ENCODE measurements around the gene GGCT.

GGCT gene

DNA sequence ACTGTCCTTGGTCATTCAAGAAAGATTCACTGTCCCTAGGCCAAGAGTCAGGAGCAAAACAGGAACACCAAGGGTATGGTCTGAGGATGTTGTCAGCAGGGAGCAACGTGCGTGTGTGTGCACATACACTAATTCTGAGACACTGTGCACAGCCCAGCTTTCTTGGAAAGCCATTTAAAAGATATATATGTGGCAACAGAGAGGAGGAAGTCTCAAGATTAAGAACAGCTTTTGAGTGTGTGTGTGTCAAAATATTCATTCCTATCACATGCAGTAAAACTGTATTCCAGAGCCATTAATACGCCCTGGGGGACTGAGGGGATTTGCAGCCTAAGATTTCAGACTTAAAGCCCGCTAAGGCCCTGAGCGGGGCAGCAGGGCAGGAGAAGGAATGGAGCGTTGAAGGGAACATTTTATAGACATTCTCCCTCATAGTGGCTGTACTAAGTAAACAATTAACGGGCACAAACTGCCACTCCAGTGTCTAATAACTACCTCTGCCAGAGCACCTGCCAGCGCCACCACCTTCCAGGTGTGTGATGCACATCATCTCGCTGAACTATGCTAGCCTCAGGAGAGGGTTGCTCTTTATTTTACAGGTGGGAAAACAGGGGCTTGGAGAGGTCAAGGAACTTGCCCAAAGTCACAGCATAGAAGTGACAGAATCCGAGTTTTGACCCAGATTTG, 28.0 kb downstream of the GGCT start:
- DNase-seq (ENCODE audit: low read depth): peak; percentile 45
- H3K4me3 ChIP-seq (ENCODE audit: low read length): no peak overlapping the region
- TF ChIP-seq, protein P1, sequence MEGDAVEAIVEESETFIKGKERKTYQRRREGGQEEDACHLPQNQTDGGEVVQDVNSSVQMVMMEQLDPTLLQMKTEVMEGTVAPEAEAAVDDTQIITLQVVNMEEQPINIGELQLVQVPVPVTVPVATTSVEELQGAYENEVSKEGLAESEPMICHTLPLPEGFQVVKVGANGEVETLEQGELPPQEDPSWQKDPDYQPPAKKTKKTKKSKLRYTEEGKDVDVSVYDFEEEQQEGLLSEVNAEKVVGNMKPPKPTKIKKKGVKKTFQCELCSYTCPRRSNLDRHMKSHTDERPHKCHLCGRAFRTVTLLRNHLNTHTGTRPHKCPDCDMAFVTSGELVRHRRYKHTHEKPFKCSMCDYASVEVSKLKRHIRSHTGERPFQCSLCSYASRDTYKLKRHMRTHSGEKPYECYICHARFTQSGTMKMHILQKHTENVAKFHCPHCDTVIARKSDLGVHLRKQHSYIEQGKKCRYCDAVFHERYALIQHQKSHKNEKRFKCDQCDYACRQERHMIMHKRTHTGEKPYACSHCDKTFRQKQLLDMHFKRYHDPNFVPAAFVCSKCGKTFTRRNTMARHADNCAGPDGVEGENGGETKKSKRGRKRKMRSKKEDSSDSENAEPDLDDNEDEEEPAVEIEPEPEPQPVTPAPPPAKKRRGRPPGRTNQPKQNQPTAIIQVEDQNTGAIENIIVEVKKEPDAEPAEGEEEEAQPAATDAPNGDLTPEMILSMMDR (conservative IDR thresholded peaks at IDR 0.05; ENCODE audit: low read length): no peak

DNA sequence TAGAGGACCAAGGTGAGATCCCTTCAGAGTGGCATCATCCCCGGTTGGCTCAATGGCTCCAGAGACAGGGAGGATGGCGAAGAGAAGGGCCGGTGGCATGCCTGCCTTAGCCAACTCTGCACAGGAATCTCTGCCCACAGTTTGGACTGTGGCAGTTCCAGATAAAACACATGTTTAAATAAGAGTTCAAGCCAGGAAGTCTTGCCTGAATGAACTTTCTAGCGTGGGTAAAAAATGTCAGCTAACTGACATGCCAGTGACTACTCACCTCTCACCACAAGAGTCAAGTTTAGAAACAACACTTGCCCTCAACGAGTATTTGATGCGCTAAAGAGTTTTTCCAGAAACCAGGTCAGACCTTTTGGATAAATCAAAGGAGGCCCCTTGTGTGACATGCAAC, 29.0 kb downstream of the GGCT start:
- H3K4me3 ChIP-seq (ENCODE audit: low read length): no peak overlapping the region
- TF ChIP-seq, protein P1 (conservative IDR thresholded peaks at IDR 0.05; ENCODE audit: low read length): no peak
- DNase-seq (ENCODE audit: low read depth): peak; percentile 49

- TF ChIP-seq, protein P1 (conservative IDR thresholded peaks at IDR 0.05; ENCODE audit: low read length): no peak
- H3K4me3 ChIP-seq (ENCODE audit: low read length): no peak overlapping the region
Observed at GRCh38 chr7:30474893-30475292, 29.7 kb downstream of the GGCT start.

DNA sequence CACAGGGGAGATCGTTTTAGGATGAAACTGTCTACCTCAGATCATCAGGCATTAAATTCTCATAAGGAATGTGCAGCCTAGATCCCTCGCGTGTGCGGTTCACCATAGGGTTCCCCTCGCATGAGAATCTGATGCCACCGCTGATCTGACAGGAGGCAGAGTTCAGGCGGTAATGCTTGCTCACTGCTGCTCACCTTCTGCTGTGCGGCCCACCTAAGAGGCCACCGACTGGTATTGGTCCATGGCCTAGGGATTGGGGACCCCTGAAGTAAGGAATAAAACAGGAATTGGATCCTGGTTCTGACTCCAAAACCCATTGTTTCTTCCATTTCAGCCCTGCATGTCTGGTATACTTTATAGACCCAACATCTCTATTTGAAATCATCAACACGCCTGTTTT, 30.1 kb downstream of the GGCT start:
- TF ChIP-seq, protein P1 (conservative IDR thresholded peaks at IDR 0.05; ENCODE audit: low read length): no peak
- no peak for DNase-seq (ENCODE audit: low read depth)
- H3K4me3 ChIP-seq (ENCODE audit: low read length): no peak overlapping the region

More at GRCh38 chr7:30474893-30475292, 29.7 kb downstream of the GGCT start:
- peak; percentile 97 for DNase-seq (ENCODE audit: low read depth)

DNA sequence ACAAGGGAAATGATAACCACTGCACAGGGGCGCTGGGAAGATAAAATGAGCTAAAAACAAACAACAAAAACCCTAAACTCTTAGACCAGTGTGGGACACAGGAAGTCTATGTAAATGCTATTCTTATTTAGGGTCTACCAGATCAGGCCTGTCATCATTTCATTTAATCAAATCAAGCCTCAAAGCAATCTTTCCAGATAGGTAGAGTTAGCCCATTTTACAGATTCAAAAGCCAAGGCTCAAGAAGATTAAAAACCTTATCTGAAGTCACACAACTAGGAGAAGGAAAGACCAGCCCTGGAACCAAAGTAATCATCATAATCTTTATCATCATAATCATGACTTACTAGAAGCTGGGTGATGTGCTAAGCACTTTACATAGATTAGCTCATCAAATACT, 30.7 kb downstream of the GGCT start:
- TF ChIP-seq, protein P1 (conservative IDR thresholded peaks at IDR 0.05; ENCODE audit: low read length): no peak
- no peak for DNase-seq (ENCODE audit: low read depth)
- no peak overlapping the region for H3K4me3 ChIP-seq (ENCODE audit: low read length)

GRCh38 chr7:30472784-30473775, 31.5 kb downstream of the GGCT start:
- H3K4me3 ChIP-seq (ENCODE audit: low read length): no peak overlapping the region
- DNase-seq (ENCODE audit: low read depth): peak; percentile 93
- TF ChIP-seq, protein P1 (conservative IDR thresholded peaks at IDR 0.05; ENCODE audit: low read length): no peak

Data from AG10803 (cell line).